ENCODE results near the gene SCARF1. TPM values are rescaled to one million over a fixed set of nuclear protein-coding genes. Genes with fewer than 3 reads are reported as not detected.
A peak's percentile ranks its signal among the peaks of the same experiment; 100 is the strongest.

The SCARF1 gene
- total and polyA plus RNA-seq, 9 donors = 7.0 to 11.8 (median 8.2) TPM

- Histone ChIP-seq H3K36me3 (ENCODE audit: control insufficient read depth, insufficient read depth, low read length) (peaks cover 7% of the 10 kb centered on the region), H3K4me3 (ENCODE audit: low read length) (no peak overlapping the region), H3K4me1 (ENCODE audit: control insufficient read depth, insufficient read depth, low read length) (peaks cover 34% of the 10 kb centered on the region), H3K27ac (ENCODE audit: low read length) (no peak overlapping the region), H3K9me3 (replicated peaks; ENCODE audit: control insufficient read depth, low read depth, low read length) (no peaks in the 10 kb centered on the region), H3K27me3 (ENCODE audit: control insufficient read depth, insufficient read depth, low read length) (peaks cover 6% of the 10 kb centered on the region)
- WGBS (ENCODE audit: insufficient coverage) = 62% methylated on average over 13 of the region's 23 CpGs
- peak; percentile 43 for DNase-seq
These were observed 5.0 kb downstream of the SCARF1 start for GRCh38 chr17:1640329-1641064.

GRCh38 chr17:1639549-1640180, 5.9 kb downstream of the SCARF1 start:
- Histone ChIP-seq H3K4me1 (ENCODE audit: control insufficient read depth, insufficient read depth, low read length) (peaks cover 27% of the 10 kb centered on the region), H3K27me3 (ENCODE audit: control insufficient read depth, insufficient read depth, low read length) (peaks cover 6% of the 10 kb centered on the region), H3K4me3 (ENCODE audit: low read length) (no peak overlapping the region), H3K36me3 (ENCODE audit: control insufficient read depth, insufficient read depth, low read length) (peaks cover 7% of the 10 kb centered on the region), H3K9me3 (replicated peaks; ENCODE audit: control insufficient read depth, low read depth, low read length) (no peaks in the 10 kb centered on the region), H3K27ac (ENCODE audit: low read length) (no peak overlapping the region)
- WGBS (ENCODE audit: insufficient coverage) = 79% methylated on average over 8 of the region's 11 CpGs
- no peak for DNase-seq

- H3K9me3 ChIP-seq (replicated peaks; ENCODE audit: control insufficient read depth, low read depth, low read length) = no peaks in the 10 kb centered on the region
- peaks cover 7% of the 10 kb centered on the region for H3K36me3 ChIP-seq (ENCODE audit: control insufficient read depth, insufficient read depth, low read length)
- peaks cover 18% of the 10 kb centered on the region for H3K4me1 ChIP-seq (ENCODE audit: control insufficient read depth, insufficient read depth, low read length)
- H3K27me3 ChIP-seq (ENCODE audit: control insufficient read depth, insufficient read depth, low read length) = no peaks in the 10 kb centered on the region
- H3K4me3 ChIP-seq (ENCODE audit: low read length) = no peak overlapping the region
- 75% methylated on average over 14 of the region's 19 CpGs for WGBS (ENCODE audit: insufficient coverage)
- H3K27ac ChIP-seq (ENCODE audit: low read length) = no peak overlapping the region
- no peak for DNase-seq
These were observed 6.8 kb downstream of the SCARF1 start for GRCh38 chr17:1638624-1639300.

- no peak overlapping the region for H3K27ac ChIP-seq (ENCODE audit: low read length)
- H3K4me1 ChIP-seq (ENCODE audit: control insufficient read depth, insufficient read depth, low read length) = peaks cover 17% of the 10 kb centered on the region
- no peaks in the 10 kb centered on the region for H3K9me3 ChIP-seq (replicated peaks; ENCODE audit: control insufficient read depth, low read depth, low read length)
- no peak overlapping the region for H3K4me3 ChIP-seq (ENCODE audit: low read length)
- no peaks in the 10 kb centered on the region for H3K27me3 ChIP-seq (ENCODE audit: control insufficient read depth, insufficient read depth, low read length)
- H3K36me3 ChIP-seq (ENCODE audit: control insufficient read depth, insufficient read depth, low read length) = peaks cover 7% of the 10 kb centered on the region
- peak; percentile 32 for DNase-seq
- 17% methylated on average over 17 of the region's 17 CpGs for WGBS (ENCODE audit: insufficient coverage)
These were observed 7.4 kb downstream of the SCARF1 start for GRCh38 chr17:1638171-1638590.

GRCh38 chr17:1636732-1637285, 8.7 kb downstream of the SCARF1 start:
- H3K27ac ChIP-seq (ENCODE audit: low read length) = no peak overlapping the region
- H3K36me3 ChIP-seq (ENCODE audit: control insufficient read depth, insufficient read depth, low read length) = peaks cover 7% of the 10 kb centered on the region

GRCh38 chr17:1635675-1636465, 9.7 kb downstream of the SCARF1 start:
- H3K27ac ChIP-seq (ENCODE audit: low read length) = no peak overlapping the region
- no peak for DNase-seq
- WGBS (ENCODE audit: insufficient coverage) = 84% methylated on average over 6 of the region's 10 CpGs
- no peaks in the 10 kb centered on the region for H3K9me3 ChIP-seq (replicated peaks; ENCODE audit: control insufficient read depth, low read depth, low read length)
- no peak overlapping the region for H3K4me3 ChIP-seq (ENCODE audit: low read length)
- H3K27me3 ChIP-seq (ENCODE audit: control insufficient read depth, insufficient read depth, low read length) = peaks cover 3% of the 10 kb centered on the region
- H3K36me3 ChIP-seq (ENCODE audit: control insufficient read depth, insufficient read depth, low read length) = peaks cover 7% of the 10 kb centered on the region
- H3K4me1 ChIP-seq (ENCODE audit: control insufficient read depth, insufficient read depth, low read length) = peaks cover 16% of the 10 kb centered on the region

More at GRCh38 chr17:1636732-1637285, 8.7 kb downstream of the SCARF1 start:
- H3K27me3 ChIP-seq (ENCODE audit: control insufficient read depth, insufficient read depth, low read length) = no peaks in the 10 kb centered on the region
- H3K4me1 ChIP-seq (ENCODE audit: control insufficient read depth, insufficient read depth, low read length) = peaks cover 17% of the 10 kb centered on the region
- no peak for DNase-seq
- no peaks in the 10 kb centered on the region for H3K9me3 ChIP-seq (replicated peaks; ENCODE audit: control insufficient read depth, low read depth, low read length)
- WGBS (ENCODE audit: insufficient coverage) = 83% methylated on average over 14 of the region's 15 CpGs
- H3K4me3 ChIP-seq (ENCODE audit: low read length) = no peak overlapping the region

GRCh38 chr17:1634841-1635650, 10.5 kb downstream of the SCARF1 start:
- peaks cover 10% of the 10 kb centered on the region for H3K4me1 ChIP-seq (ENCODE audit: control insufficient read depth, insufficient read depth, low read length)
- no peak overlapping the region for H3K4me3 ChIP-seq (ENCODE audit: low read length)
- no peak for DNase-seq
- peaks cover 10% of the 10 kb centered on the region for H3K27me3 ChIP-seq (ENCODE audit: control insufficient read depth, insufficient read depth, low read length)
- peaks cover 7% of the 10 kb centered on the region for H3K36me3 ChIP-seq (ENCODE audit: control insufficient read depth, insufficient read depth, low read length)
- no peak overlapping the region for H3K27ac ChIP-seq (ENCODE audit: low read length)
- H3K9me3 ChIP-seq (replicated peaks; ENCODE audit: control insufficient read depth, low read depth, low read length) = no peaks in the 10 kb centered on the region
- 93% methylated on average over 44 of the region's 45 CpGs for WGBS (ENCODE audit: insufficient coverage)

- Histone ChIP-seq H3K36me3 (ENCODE audit: control insufficient read depth, insufficient read depth, low read length) (no peaks in the 10 kb centered on the region), H3K27me3 (ENCODE audit: control insufficient read depth, insufficient read depth, low read length) (peaks cover 38% of the 10 kb centered on the region), H3K27ac (ENCODE audit: low read length) (no peak overlapping the region), H3K4me1 (ENCODE audit: control insufficient read depth, insufficient read depth, low read length) (peaks cover 20% of the 10 kb centered on the region), H3K9me3 (replicated peaks; ENCODE audit: control insufficient read depth, low read depth, low read length) (no peaks in the 10 kb centered on the region), H3K4me3 (ENCODE audit: low read length) (no peak overlapping the region)
- no peak for DNase-seq
- WGBS (ENCODE audit: insufficient coverage) = 83% methylated on average over 3 of the region's 4 CpGs
These were observed 14.9 kb downstream of the SCARF1 start for GRCh38 chr17:1630662-1631061.
